IPS-NIHi7 (cell line): ENCODE measurements around the gene TCERG1L.

Source experiments
- DNase-seq: peaks from one replicate; pipeline ENCODE4 v3.0.0; 2012; ENCODE audit warnings: mixed read lengths; ENCODE audit errors: extremely low spot score

Gene TCERG1L

GRCh38 chr10:131126321-131127137 lies 185.0 kb downstream of the TCERG1L start:
- DNase-seq: no peak

GRCh38 chr10:131125511-131126225 lies 185.9 kb downstream of the TCERG1L start:
- DNase-seq: no peak

GRCh38 chr10:131124945-131125344 lies 186.6 kb downstream of the TCERG1L start:
- DNase-seq: no peak

GRCh38 chr10:131123496-131123895 lies 188.0 kb downstream of the TCERG1L start:
- no peak for DNase-seq

GRCh38 chr10:131121511-131122035 lies 189.9 kb downstream of the TCERG1L start:
- DNase-seq: no peak

GRCh38 chr10:131119626-131120355 lies 191.7 kb downstream of the TCERG1L start:
- DNase-seq: no peak

GRCh38 chr10:131117416-131118212 lies 193.9 kb downstream of the TCERG1L start:
- DNase-seq: no peak

- DNase-seq: no peak
Observed at GRCh38 chr10:131116991-131117375, 194.5 kb downstream of the TCERG1L start.

- DNase-seq: no peak
Observed at GRCh38 chr10:131116216-131116990, 195.1 kb downstream of the TCERG1L start.

GRCh38 chr10:131115801-131116200 lies 195.7 kb downstream of the TCERG1L start:
- DNase-seq: no peak

GRCh38 chr10:131115321-131115720 lies 196.2 kb downstream of the TCERG1L start:
- DNase-seq: no peak

GRCh38 chr10:131114846-131115245 lies 196.7 kb downstream of the TCERG1L start:
- DNase-seq: no peak

- DNase-seq: no peak
Observed at GRCh38 chr10:131113709-131114291, 197.7 kb downstream of the TCERG1L start.

GRCh38 chr10:131113165-131113564 lies 198.4 kb downstream of the TCERG1L start:
- no peak for DNase-seq

GRCh38 chr10:131112691-131113090 lies 198.8 kb downstream of the TCERG1L start:
- DNase-seq: no peak

- no peak for DNase-seq
Observed at GRCh38 chr10:131111471-131112080, 199.9 kb downstream of the TCERG1L start.

GRCh38 chr10:131111007-131111406 lies 200.5 kb downstream of the TCERG1L start:
- no peak for DNase-seq

- DNase-seq: no peak
Observed at GRCh38 chr10:131110241-131110783, 201.2 kb downstream of the TCERG1L start.

- no peak for DNase-seq
Observed at GRCh38 chr10:131109726-131110125, 201.8 kb downstream of the TCERG1L start.
